Keratinocyte (primary cell): Measurements from ENCODE around the gene CHI3L2. TPM values are rescaled to one million over a fixed set of nuclear protein-coding genes. Genes with fewer than 3 reads are reported as not detected.

Experiments used
- DNase-seq: peaks from one replicate; pipeline ENCODE4 v3.0.0-alpha.2; 2011; ENCODE audit warnings: low read depth, missing footprints, low spot score
- FAIRE-seq: peaks from 2 replicates; lab custom pipeline; 2011; peaks lifted over from hg19 to GRCh38; lab: Jason Lieb, UNC
- H2AFZ ChIP-seq: 2 replicates; pipeline ENCODE4 v1.6.0; 2012; ENCODE audit warnings: low read length, control low read depth, inconsistent platforms; ENCODE audit not compliant: control insufficient read depth
- H3K27ac ChIP-seq: 2 replicates; pipeline ENCODE4 v1.5.1; 2011; ENCODE audit warnings: low read length; ENCODE audit not compliant: control insufficient read depth, insufficient read depth
- H3K27me3 ChIP-seq: 3 replicates; pipeline ENCODE4 v1.6.0; 2011; ENCODE audit warnings: low read length; ENCODE audit not compliant: control insufficient read depth, insufficient read depth; ENCODE audit errors: extremely low read depth
- H3K36me3 ChIP-seq, 2 experiments: 2 replicates in 1 of 2; 3 replicates in 1 of 2; pipeline ENCODE4 v1.5.1; 2011; ENCODE audit warnings: low read length in 2 of 2, mild to moderate bottlenecking in 1 of 2; ENCODE audit not compliant: control insufficient read depth in 2 of 2, insufficient read depth in 2 of 2; ENCODE audit errors: extremely low read depth in 1 of 2
- H3K4me1 ChIP-seq: 3 replicates; pipeline ENCODE4 v1.5.1; 2011; ENCODE audit warnings: low read length; ENCODE audit not compliant: control insufficient read depth, insufficient read depth; ENCODE audit errors: extremely low read depth
- H3K4me2 ChIP-seq: 3 replicates; pipeline ENCODE4 v1.6.0; 2011; ENCODE audit warnings: low read depth, low read length; ENCODE audit not compliant: control insufficient read depth, insufficient read depth; ENCODE audit errors: extremely low read depth
- H3K4me3 ChIP-seq, 3 experiments: fragments of 200-600 bp in 1 of 3; sonication (generic) in 1 of 3; 2 replicates in 2 of 3; 3 replicates in 1 of 3; pipeline ENCODE4 v1.5.1; 2011 to 2016; ENCODE audit warnings: low read length in 3 of 3, mild to moderate bottlenecking in 3 of 3, control low read depth in 2 of 3, inconsistent platforms in 1 of 3, low read depth in 1 of 3, mixed read lengths in 1 of 3, mixed run types in 1 of 3, moderate library complexity in 1 of 3; ENCODE audit not compliant: control insufficient read depth in 2 of 3, insufficient read depth in 2 of 3; ENCODE audit errors: extremely low read depth in 1 of 3
- H3K79me2 ChIP-seq: 2 replicates; pipeline ENCODE4 v1.6.0; 2012; ENCODE audit warnings: low read length; ENCODE audit not compliant: control insufficient read depth, insufficient read depth
- H3K9ac ChIP-seq: 3 replicates; pipeline ENCODE4 v1.6.0; 2011; ENCODE audit warnings: low read length; ENCODE audit not compliant: control insufficient read depth, insufficient read depth; ENCODE audit errors: extremely low read depth
- H3K9me1 ChIP-seq: 3 replicates; pipeline ENCODE4 v1.6.0; 2011; ENCODE audit warnings: low read length; ENCODE audit not compliant: control insufficient read depth, insufficient read depth; ENCODE audit errors: extremely low read depth
- H3K9me3 ChIP-seq: 2 replicates; pipeline ENCODE4 v1.5.1; 2012; ENCODE audit warnings: low read depth, low read length; ENCODE audit not compliant: control insufficient read depth
- H4K20me1 ChIP-seq: 3 replicates; pipeline ENCODE4 v1.6.0; 2011; ENCODE audit warnings: low read length; ENCODE audit not compliant: control insufficient read depth, insufficient read depth; ENCODE audit errors: extremely low read depth
- EZH2 ChIP-seq: IDR thresholded peaks from one replicate; pipeline ENCODE4 v1.6.1; 2012; ENCODE audit warnings: inconsistent platforms, mild to moderate bottlenecking, low read length, moderate library complexity
- dilution Hi-C: fragments of 300-500 bp; cut with MboI; formaldehyde crosslinking; loops from one replicate; pipeline ENCODE4 v1.7.0; 2020; ENCODE audit warnings: low sequenced_read_pairs; ENCODE audit not compliant: extremely low pct_ligation_motif_present
- polyA plus RNA-seq, 5 experiments: library from polyadenylated mRNA; depleted of rRNA in 3 of 5; stranded (reverse) in 3 of 5; stranded (forward) in 1 of 5; unstranded in 1 of 5; fragments of >200 nt; gene quantifications; 1 replicate in 1 of 5; 2 replicates in 3 of 5; 3 replicates in 1 of 5; pipeline versions ENCODE4 v1.2.1 to v1.2.3, GENCODE V29; 2011 to 2012; ENCODE audit warnings: missing spikeins in 2 of 5, low read depth in 1 of 5, low replicate concordance in 1 of 5
- TF ChIP-seq, protein P1 (sequence below), 3 experiments: IDR thresholded peaks in 1 of 3; conservative IDR thresholded peaks in 1 of 3; optimal IDR thresholded peaks in 1 of 3; 2 replicates in 2 of 3; 3 replicates in 1 of 3; pipeline versions ENCODE3 to v1.5.1; 2011; ENCODE audit warnings: low read length in 3 of 3, mild to moderate bottlenecking in 3 of 3, moderate library complexity in 2 of 3, control low read depth in 1 of 3, inconsistent platforms in 1 of 3; ENCODE audit not compliant: insufficient read depth in 2 of 3; ENCODE audit errors: extremely low read depth in 1 of 3

Gene CHI3L2
- polyA plus RNA-seq, 1 donor (not counting 4 experiments of a cell fraction or from before 2014, with no cell fraction given), result 2.5 TPM

DNA sequence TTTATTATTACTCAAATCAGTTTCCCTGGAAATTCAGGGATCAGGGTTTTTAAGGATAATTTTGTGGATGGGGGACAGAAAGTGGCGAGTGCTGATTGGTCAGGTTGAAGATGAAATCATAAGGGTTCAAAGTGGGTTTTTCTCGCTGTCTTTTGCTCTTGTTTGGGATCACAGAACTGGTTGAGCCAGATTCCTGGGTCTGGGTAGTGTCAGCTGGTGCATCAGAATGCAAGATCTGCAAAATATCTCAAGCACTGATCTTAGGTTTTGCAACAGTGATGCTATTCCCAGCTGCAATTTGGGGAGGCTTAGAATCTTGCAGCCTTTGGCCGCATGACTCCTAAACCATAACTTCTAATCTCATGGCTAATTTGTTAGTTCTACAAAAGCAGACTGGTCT, 9.3 kb downstream of the CHI3L2 start:
- FAIRE-seq, result no peak
- H3K79me2 ChIP-seq, result no peaks in the 10 kb centered on the region
- H3K36me3 ChIP-seq, result no peaks in the 10 kb centered on the region
- H2AFZ ChIP-seq, result no peak overlapping the region
- H3K27ac ChIP-seq, result no peak overlapping the region
- no peaks in the 10 kb centered on the region for H3K9me1 ChIP-seq
- H3K27me3 ChIP-seq, result no peaks in the 10 kb centered on the region
- peak overlapping the region; percentile 22 for H3K4me2 ChIP-seq
- no peak for DNase-seq
- H3K4me3 ChIP-seq, result no peak overlapping the region
- H3K4me1 ChIP-seq, result peaks cover 24% of the 10 kb centered on the region
- no peak overlapping the region for H3K9ac ChIP-seq
- dilution Hi-C loops, result no loop called here
- no peaks in the 10 kb centered on the region for H4K20me1 ChIP-seq
- no peaks in the 10 kb centered on the region for H3K9me3 ChIP-seq
- no peak for TF ChIP-seq EZH2
- TF ChIP-seq, protein P1, sequence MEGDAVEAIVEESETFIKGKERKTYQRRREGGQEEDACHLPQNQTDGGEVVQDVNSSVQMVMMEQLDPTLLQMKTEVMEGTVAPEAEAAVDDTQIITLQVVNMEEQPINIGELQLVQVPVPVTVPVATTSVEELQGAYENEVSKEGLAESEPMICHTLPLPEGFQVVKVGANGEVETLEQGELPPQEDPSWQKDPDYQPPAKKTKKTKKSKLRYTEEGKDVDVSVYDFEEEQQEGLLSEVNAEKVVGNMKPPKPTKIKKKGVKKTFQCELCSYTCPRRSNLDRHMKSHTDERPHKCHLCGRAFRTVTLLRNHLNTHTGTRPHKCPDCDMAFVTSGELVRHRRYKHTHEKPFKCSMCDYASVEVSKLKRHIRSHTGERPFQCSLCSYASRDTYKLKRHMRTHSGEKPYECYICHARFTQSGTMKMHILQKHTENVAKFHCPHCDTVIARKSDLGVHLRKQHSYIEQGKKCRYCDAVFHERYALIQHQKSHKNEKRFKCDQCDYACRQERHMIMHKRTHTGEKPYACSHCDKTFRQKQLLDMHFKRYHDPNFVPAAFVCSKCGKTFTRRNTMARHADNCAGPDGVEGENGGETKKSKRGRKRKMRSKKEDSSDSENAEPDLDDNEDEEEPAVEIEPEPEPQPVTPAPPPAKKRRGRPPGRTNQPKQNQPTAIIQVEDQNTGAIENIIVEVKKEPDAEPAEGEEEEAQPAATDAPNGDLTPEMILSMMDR (optimal IDR thresholded peaks at IDR 0.05 in 1 of 3, IDR thresholded peaks at IDR 0.05 in 1 of 3, conservative IDR thresholded peaks at IDR 0.05 in 1 of 3; ENCODE audit: extremely low read depth in 1 of 3, insufficient read depth in 2 of 3, low read length in 3 of 3), result no peak

DNA sequence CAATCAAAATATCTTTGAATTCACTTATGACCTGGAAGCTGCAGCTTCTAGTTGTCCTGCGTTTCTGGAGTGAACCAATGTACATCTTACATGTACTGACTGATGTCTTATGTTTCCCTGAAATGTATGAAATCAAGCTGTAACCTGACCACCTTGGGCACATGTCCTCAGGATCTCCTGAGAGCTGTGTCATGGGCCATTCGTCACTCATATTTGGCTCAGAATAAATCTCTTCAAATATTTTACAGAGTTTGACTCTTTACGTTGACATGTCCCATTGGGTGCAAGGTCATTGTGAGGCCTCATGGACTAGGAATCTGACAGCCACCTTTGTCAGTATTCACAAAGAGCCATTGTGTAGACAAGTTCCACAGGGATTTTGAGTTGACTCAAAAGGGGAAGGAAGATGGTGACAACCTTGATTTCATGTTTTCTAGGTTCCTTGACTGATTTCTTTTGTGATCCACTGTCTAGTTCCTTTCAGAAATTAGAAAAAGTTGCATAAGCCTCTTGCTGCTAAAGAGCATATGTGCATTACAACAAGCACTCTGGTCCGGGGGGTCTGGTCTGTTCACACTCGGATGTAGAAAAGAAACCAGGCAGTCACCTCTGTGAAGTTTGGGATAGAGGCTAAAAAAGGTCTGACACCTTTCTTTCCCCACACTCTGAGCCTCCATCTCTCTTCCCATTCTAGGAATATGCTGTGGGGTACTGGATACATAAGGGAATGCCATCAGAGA, 10.7 kb downstream of the CHI3L2 start:
- no peak overlapping the region for H3K27ac ChIP-seq
- H3K27me3 ChIP-seq, result no peaks in the 10 kb centered on the region
- H3K9ac ChIP-seq, result no peak overlapping the region
- no peak for FAIRE-seq
- H3K9me1 ChIP-seq, result no peaks in the 10 kb centered on the region
- no peak for TF ChIP-seq EZH2
- no peak overlapping the region for H3K4me3 ChIP-seq
- dilution Hi-C loops, result no loop called here
- H3K4me2 ChIP-seq, result no peak overlapping the region
- H3K9me3 ChIP-seq, result no peaks in the 10 kb centered on the region
- no peaks in the 10 kb centered on the region for H3K36me3 ChIP-seq
- no peaks in the 10 kb centered on the region for H3K79me2 ChIP-seq
- no peak for DNase-seq
- no peaks in the 10 kb centered on the region for H4K20me1 ChIP-seq
- H3K4me1 ChIP-seq, result peaks cover 24% of the 10 kb centered on the region
- H2AFZ ChIP-seq, result no peak overlapping the region
